NCI-H524 treated with DMSO at 0.1 percent for 48 hours (cell line): ENCODE measurements around the gene PDE4B.

Source experiments
- DNase-seq: peaks from one replicate; lab custom pipeline; 2025; lab: John Stamatoyannopoulos, UW

Gene PDE4B

DNA sequence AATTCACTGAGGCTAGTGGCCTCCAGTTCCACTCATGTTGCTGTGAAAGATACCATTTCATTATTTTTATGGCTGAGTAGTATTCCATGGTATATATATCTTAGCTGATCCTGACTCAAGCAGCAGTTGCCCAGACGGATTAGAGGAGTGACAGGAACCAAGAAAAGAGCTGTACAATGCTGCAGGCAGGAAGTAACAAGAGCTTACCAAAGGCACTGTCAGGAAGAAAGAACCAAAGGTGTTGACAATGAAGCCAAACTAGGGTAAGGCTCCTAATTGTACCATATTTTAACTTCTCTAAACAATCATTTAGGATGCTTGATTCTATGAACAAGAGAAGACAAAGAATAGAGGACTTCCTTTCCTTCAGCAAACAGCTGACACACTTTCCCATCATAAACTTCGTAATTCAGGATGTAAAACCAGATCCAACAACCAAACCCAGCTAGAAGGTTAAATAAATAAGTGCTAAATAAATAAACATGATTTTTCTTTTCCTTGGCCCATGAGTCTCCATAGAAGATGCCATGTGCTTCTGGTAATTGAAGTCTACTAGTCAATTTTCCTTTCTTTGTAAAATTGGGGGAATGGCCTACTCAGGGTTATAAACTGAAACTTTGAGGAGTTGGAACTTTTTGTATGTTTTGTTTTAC lies 493.0 kb downstream of the PDE4B start:
- DNase-seq, result no peak

DNA sequence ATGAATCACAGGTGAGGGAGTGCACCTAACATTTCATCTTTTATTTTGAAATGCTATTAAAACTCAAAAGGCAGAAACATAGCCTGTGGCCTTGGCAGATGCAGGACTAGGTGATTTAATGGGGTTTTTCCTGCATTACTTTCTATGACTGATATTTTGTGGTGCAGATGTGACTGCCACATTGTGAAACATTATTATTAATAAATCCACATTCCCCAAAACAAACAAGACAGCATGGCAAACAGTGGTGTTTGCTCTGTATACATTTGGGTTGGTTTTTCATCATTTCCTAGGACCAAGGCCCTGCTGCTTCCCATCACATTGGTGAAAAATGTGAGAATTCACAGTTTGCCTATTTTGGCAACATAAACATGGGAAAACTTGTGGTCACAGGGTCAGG lies 493.6 kb downstream of the PDE4B start:
- no peak for DNase-seq

DNA sequence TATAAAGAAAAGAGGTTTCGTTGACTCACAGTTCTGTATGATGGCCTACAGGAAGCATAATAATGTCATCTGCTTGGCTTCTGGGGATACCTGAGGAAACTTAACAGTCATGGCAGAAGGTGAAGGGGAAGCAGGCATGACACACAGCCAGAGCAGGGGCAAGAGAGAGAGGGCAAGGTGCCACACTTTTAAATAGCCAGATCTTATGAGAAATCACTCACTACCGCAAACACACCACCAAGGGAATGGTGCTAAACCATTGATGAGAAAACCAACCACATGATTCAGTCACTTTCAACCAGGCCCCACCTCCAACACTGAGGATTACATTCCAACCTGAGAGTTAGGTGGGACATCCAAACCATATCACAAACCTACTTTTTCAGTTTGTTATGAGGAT lies 495.4 kb downstream of the PDE4B start:
- DNase-seq, result no peak

DNA sequence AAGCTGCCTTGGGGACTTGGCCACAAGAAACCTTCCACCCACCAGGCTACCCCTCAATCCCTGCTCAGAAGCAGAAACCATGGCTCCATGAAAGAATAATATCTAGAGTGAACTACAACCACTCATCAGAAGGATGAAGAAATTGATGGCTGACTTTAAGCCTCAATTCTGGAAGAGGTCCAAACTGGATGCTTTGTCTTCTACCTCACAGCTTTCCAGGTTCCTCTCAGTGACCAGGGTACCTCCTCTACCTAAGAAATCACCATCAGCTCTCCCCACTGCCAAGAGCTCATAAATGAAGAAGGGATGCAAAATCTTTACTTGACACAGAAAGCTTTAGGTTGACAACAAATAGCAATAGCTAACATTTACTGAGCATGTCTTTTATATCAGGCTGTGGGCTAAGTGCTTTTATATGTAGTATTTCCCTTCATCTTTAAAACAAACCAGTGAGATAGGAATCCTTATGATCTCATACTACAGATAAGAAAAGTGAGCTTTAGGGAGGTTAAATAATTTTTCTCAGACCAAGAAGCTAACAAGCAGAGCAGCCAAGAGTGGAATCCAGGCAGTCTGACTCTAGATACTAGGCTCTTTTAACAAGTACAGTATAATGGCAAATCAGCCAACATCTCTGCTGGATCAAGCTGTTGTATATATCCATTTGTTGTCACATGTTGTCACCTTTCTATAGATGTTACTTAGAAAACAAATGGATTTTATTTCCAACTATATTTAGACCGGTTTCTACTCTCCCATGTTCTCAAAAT lies 498.3 kb downstream of the PDE4B start:
- no peak for DNase-seq

DNA sequence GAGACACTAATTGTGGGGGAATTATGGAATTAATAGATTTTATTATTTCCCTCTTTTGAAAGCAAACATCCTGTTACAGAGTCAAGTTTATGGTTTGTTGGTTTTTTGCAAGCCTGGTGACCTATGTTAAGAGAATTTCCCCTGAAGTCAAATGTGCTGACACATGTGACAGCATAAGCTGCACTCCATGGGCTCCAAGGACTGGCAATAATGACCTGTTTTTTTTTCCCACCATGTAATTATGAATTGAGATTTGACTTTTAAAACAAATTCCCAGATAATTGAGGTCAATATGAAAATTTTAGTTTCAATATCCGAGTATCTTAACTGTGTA lies 498.8 kb downstream of the PDE4B start:
- DNase-seq, result no peak

DNA sequence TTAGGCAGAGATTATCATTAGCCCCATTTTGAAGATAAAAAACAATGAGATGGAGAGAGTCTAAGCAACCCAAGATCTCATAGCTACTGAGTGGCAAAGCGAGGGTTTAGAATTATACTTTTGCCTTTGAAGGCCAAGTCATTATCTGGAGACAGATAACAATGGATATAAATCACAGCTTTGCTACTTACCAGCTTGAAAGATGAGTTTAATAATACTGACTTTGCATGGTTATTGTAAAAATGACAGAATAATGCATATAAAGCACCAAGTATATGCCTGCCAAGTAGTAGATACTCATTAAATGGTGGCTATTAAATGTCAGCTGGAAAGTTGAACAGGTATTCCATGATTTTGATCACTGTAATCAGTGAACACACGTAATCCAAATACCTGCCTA lies 499.6 kb downstream of the PDE4B start:
- DNase-seq, result no peak

DNA sequence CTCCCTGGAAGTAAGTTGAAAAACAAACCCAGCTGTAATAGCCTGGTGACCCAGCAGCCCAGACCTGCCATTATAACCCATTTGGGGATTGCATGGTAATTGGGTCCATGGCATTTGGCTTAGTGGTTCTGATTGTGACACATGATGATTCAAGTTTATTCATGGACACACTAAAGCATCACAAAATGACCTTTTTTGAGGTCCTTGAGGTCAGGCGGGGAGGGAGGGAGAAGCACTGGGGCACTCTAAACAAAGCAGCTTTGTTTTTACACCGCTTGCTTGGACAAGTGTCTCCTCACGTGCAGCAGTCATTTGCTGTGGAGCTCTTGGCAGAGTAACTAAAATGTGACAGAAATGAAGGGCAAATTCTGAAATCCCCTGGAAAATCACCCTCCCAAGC lies 500.2 kb downstream of the PDE4B start:
- no peak for DNase-seq

DNA sequence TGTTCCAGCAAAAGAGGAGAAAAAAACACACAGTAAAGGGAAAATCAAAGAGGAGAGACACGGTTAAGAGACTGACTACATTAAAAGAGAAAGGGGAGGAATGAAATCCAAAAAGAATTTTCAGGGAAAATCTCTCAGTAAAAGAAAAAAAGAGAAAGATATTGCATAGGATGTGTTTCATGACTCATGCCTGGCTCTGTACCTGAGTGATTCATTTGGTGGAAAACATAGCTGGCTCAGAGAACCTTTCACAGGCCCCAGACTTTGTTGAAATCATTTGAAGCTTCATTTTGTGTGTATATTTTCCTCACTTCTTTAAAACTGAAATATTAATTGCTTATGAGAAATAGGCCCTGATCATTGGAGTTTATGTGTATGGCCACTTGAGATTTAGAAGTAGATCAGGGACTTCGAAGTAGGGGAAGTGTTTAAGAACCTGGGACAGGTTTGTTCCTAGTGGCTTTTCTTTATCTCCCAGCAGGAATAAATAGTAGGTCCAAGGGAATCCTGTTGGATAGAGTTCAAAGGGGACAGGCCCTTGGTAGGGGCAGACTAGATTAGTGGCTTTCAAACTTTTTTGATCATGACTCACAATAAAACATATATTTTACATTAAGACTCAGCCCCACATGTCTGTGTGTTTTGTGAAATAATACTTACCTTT lies 502.1 kb downstream of the PDE4B start:
- DNase-seq, result no peak

DNA sequence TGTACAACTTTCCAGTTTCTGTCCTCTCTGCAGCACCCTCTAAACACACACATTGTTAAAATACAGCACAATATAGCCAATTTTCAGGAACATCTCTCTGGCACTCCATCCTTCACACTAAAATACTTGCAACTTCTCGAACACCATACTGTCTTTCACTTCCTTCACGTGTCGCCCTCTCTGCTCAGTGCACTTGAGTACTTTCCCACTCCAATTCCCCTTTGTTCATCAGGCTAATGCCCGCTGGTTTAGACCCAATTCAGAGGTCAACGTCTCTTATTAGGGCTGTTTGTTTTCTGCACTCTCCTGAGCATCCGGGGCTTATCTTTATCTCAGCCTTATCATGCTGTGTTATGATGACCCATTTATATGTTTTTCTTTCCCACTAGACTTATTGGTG lies 503.1 kb downstream of the PDE4B start:
- no peak for DNase-seq

DNA sequence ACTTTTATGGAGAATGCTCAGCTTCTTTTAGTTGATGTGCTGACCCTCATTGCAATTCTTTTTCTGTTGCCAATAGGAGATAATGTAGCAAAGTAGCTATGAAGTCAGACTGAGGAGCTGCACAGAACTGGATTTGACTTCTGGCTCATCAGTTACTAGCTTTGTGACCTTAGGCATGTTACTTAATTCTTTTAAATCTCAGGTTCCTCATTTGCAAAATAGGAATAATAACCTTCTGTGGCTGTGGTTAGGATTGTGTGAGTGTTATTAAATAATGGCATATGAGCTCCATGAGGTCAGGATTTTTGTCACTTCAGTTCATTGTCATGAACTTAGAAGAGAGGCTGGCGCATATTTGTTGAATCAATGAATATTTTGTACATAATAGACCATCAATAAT lies 503.7 kb downstream of the PDE4B start:
- no peak for DNase-seq

DNA sequence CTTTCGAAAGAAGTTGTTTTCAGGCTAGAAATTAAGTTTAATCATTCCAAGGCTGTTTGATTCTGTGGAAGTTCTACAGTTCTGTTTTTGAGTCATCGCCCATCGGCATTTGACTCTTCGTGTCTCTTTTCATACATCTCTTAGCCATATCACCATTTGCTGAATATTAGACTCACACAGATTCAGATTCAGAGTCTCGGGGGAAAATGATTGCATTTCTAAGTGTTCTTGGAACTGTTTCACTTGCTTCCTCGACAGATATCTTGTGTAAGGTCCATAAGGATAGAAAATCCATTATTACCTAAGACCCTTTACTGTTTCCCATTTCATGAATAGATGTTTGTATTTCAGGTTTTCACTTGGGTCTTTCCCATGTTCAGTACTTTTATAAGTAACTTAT lies 504.3 kb downstream of the PDE4B start:
- no peak for DNase-seq

DNA sequence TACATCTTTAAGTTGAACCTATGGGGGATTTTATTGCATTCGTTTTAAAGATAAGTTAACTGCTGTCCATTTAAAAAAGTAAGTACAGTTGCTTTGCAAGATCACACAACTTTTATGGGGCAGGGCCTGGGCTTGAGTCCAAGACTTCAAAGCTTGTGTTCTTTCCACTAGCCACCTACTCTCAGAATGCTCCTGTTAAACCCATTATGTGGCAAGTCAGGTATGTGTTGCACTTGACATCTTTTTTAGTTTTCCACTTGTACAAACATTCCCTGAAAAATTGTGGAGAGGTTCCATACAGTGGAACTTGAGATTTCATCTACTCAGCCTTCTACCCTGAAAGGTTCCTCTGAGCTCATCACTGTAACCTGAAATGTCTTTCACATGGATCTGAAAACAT lies 505.8 kb downstream of the PDE4B start:
- no peak for DNase-seq

DNA sequence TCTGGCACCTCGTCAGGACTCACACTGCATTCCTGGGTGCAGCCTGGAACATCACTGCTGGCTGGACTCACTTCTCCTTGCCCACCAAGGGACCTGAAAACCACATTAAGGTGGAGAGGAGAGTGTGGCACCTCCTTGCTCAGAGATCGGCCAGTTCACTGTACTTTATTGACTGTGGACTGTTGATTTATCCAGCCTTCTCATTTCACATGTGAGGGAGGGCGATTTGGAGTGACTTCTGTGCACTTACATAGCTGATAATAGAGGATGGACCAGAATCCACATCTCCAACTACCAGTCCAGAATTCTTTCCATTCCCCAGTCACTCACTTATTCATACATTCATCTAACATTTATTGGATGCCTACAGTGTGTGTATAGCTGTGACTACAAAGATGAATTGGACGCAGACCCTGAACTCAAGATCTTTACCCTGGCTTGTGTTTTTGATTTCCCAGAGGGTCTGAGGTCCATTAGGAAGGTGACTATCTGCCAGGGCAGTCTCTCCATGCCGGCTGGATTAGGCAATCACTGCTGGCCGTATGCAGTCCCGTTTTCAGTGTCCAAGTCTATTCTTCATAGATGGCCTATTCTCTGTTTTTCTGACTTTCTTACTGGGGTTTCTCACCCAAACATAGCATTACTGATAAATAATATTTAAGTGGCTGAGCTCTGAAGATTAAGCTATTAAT lies 507.7 kb downstream of the PDE4B start:
- DNase-seq, result no peak

DNA sequence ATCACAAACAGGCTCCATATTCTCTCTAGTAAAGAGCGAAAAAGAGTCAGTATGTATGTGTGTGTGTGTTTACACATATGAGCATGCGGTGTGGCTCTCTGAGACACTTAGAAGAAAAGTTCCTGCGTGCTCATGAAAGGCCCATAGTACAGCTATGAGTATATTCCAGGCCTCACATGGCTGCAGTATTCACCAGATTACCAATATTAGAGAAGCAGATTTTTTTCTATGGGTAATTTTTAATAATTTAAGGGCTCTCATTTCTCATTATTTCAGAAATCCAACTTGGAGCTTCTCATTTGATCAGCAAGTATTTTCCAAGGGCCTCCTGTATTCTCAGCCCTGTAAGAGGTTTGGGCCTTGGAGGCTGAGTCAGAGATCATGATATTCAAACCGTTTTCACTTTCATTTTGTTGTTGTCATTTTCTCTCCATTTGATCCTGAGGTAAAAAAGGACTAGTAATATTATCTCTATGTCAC lies 508.3 kb downstream of the PDE4B start:
- no peak for DNase-seq

DNA sequence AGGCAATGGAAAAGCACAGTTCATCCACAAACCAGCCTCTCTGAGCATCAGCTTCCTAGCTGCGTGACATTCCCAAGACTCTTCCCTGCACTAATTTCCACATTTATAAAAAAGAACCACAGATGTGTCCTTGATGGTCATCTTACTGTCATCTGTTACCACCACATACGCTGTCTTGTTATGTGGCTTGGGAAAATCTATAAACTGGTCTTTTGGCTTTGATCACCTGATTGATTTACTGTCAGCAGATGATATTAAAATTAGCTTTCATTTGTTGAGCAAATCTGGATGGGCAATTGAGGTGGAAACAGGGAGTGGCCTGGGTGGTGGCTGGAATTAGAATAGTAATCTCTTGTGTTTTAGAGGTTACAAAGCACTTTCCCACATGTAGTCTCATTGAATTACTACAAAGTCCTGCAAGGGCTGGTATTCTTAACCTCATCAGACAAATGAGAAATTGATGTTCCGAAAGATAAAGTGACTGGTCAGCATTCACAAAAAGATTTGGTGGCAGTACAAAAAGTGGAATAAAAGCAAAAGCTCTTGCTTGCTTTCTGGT lies 509.6 kb downstream of the PDE4B start:
- no peak for DNase-seq

DNA sequence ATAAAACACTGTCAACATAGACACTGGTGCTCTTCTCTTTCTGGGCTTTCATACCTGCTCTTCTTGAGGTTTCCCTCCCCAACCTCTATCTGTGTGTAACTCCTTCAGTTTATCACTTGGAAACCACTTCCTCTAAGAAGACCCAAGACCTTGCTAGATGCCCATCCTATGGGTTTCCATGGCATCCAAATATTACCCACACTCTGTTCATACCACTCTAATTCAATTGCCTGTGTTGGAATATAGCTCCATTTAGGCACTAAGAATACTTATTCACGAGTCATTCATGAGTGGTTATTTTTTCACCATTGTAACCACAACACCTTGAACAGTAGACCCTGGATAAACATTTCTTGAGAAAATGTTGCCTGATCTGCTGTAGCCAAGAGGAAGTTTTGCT lies 510.1 kb downstream of the PDE4B start:
- no peak for DNase-seq

DNA sequence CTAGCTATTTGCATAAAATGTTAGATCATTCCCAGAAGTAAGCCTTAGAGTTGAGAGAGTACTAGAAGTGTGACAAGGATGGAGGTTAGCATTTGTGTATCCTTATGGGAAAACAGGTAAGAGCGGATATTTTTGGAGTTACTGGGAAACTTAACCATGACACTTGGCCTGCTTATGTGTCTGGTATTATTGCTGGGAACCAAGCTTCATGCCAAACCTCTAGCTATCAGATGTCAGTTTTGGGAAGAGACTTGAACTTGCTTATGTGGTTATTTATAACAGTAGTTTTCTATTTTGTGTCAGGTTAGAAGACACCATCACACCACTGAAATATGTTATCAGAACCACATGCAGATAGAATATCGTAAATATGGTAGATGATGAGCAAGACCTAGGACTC lies 511.0 kb downstream of the PDE4B start:
- DNase-seq, result no peak

DNA sequence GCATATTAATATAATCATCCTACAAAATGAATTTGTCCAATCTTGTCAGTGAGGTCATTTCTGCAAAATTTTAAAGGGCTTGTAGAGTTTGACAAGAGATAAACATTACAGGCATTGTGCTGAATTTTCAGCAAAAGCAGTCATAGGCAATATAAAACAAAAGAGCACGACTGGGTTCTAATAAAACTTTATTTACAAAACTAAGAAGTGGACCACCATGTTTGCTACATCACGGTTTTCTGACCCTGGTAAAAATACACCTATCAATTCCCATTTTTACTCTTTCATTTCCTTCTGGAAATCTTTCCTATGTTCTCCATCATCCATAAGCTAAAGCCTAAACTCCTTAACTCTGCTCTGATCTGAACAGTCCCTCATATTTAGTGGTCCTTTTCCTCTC lies 511.4 kb downstream of the PDE4B start:
- DNase-seq, result no peak

DNA sequence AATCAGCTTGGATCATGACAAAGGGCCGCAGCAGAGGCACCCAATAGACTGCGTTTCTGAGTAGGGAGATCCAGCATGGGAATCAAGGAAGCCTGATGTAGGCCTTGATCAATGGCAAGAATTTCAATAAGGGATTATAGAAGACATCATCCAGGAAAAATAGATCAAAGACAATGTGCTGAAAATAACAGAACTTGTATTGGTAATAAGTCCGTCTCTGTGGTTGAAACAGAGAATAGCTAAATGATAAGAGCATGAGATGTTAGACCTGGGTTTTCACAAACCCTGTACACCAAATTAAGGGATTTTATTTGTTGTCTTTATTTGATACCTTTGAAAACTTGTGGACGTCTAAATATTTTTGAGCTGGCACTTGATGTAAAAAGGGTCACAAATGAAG lies 513.2 kb downstream of the PDE4B start:
- no peak for DNase-seq

DNA sequence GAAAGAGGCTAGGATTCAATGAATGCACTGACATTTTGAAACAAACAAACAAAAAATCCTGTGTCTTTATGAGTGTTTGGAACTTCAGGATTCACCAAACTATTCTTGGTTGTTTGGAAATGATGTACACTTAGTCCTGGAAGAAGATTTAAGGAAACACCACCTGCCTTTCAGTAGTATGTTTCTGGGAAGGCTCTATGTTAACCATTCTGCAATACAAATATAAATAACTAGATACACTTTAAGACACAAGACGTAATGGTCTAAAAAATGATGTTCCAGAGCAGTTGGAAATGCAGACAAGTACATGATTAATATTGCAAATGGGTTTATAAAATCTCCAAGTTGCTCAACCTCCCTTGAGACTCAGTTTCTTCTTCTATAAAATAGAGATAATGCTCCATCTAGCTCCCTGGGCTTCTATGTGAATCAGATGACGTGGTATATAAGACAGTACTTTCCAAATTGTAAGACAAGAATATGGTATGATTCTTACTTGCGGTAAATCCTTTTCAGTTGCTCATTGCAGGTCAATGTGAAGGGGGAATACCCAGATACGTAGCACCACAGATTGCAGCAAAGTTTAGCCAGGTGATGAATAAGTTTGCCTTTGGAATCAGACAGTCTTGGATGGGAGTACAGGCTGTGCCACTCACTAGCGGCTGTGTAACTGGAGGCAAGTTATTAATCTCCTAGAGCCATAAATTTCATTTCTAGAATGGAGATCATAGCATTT lies 516.5 kb downstream of the PDE4B start:
- no peak for DNase-seq

DNA sequence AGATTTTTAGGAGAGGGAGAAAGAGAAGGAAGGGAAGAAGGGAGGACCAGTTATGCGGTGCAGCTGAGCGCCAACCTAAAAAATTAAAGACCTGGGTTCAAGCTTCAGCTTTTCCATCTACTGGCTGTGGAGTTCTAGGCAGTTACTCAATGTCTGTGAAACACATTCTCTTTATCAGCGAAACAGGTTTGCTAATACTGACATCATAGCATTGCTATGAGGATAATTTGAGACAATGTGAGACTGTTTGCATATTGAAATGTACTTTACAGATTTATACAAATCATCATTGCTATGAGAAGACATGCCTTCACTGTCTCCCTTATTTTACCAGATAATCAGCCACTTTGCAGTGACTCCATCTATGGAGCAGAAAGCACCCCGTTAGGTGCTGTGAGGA lies 518.4 kb downstream of the PDE4B start:
- DNase-seq, result no peak

DNA sequence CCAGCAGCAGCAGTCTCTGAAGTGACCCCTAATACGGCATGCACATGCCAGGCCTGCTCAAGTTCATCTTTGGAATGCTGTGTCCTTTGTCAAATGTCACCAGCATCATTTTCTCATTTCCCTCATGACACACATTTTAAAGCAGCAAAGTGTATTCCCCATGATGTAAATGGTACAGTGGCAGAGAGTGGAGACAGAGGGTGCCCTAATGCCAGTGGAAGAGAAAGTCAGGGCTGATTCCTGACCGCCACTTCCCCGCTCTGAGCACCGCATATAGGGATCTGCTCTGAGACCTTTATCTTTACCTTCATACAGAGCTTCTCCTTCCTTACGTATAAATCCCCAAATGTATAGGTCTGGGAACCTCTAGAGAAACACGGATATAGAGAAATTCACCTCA lies 518.9 kb downstream of the PDE4B start:
- no peak for DNase-seq
